Liver (tissue), 3 donors: ENCODE data around the gene DGKD.

Experiments used
- EGR1 ChIP-seq, 2 donors: IDR thresholded peaks; 2 replicates each; pipeline ENCODE4 v1.6.1; 2016 to 2018; ENCODE audit warnings: antibody characterized with exemption in 2 of 2, low read depth in 2 of 2
- JUND ChIP-seq, 2 donors: IDR thresholded peaks; 2 replicates each; pipeline ENCODE4 v1.6.1; 2016; ENCODE audit warnings: antibody characterized with exemption in 2 of 2
- NR2F2 ChIP-seq: IDR thresholded peaks from 2 replicates; pipeline ENCODE4 v1.6.1; 2016; ENCODE audit warnings: antibody characterized with exemption
- RAD21 ChIP-seq, 2 donors: IDR thresholded peaks; 2 replicates each; pipeline ENCODE4 v1.6.1; 2016; ENCODE audit warnings: antibody characterized with exemption in 2 of 2, mild to moderate bottlenecking in 2 of 2
- TAF1 ChIP-seq: conservative IDR thresholded peaks from 2 replicates; pipeline ENCODE4 v1.6.1; 2016; ENCODE audit warnings: antibody characterized with exemption, mild to moderate bottlenecking
- YY1 ChIP-seq: IDR thresholded peaks from 2 replicates; pipeline ENCODE4 v1.6.1; 2016; ENCODE audit warnings: antibody characterized with exemption, mild to moderate bottlenecking
- TF ChIP-seq, protein P1 (sequence below): fragments of 150-350 bp; IDR thresholded peaks from 2 replicates; pipeline ENCODE4 v1.5.1; 2017; ENCODE audit warnings: improper control_type of control experiment, low read depth, low read length; ENCODE audit not compliant: missing input control
- TF ChIP-seq, protein P2 (sequence below): IDR thresholded peaks from 2 replicates; pipeline ENCODE4 v1.6.1; 2016; ENCODE audit warnings: antibody characterized with exemption
- TF ChIP-seq, protein P3 (sequence below): IDR thresholded peaks from 2 replicates; pipeline ENCODE4 v1.6.1; 2016; ENCODE audit warnings: antibody characterized with exemption
- donor health status: healthy.
- donor health status: healthy.

DNA sequence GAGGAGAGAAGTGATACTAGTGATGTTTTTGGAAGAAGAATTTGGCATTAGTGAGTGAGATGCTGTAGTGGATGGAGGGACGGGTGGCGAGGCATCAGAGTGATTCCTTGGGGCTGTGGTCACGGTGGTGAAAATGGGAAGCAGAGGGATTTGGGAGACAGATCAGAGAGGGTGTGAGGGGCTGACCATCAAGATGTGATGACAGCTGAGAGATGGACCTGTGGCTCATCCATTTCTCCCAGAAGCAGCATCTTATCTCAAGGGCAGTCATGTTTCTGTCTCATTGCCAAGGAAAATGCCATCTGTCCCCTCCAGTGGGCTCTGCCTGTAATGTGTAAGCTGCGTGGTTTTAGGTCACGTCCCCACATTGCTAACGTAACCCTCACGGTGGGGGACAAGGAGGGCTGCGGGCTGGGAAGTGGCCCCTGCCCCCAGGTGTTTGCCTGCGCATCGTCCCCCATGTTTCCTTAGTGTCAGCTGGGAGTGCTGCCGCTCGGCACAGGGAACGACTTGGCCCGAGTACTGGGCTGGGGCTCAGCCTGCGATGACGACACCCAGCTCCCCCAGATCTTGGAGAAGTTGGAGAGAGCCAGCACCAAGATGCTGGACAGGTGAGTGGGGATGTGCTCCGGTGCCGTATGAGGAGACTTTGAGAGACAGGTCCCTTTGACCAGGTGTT is 91.0 kb downstream of the DGKD start:
- TF ChIP-seq RAD21 (IDR thresholded peaks at IDR 0.05): no peak
- TF ChIP-seq, protein P1, sequence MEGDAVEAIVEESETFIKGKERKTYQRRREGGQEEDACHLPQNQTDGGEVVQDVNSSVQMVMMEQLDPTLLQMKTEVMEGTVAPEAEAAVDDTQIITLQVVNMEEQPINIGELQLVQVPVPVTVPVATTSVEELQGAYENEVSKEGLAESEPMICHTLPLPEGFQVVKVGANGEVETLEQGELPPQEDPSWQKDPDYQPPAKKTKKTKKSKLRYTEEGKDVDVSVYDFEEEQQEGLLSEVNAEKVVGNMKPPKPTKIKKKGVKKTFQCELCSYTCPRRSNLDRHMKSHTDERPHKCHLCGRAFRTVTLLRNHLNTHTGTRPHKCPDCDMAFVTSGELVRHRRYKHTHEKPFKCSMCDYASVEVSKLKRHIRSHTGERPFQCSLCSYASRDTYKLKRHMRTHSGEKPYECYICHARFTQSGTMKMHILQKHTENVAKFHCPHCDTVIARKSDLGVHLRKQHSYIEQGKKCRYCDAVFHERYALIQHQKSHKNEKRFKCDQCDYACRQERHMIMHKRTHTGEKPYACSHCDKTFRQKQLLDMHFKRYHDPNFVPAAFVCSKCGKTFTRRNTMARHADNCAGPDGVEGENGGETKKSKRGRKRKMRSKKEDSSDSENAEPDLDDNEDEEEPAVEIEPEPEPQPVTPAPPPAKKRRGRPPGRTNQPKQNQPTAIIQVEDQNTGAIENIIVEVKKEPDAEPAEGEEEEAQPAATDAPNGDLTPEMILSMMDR: no peak
- no peak for TF ChIP-seq TAF1
- TF ChIP-seq, protein P2, sequence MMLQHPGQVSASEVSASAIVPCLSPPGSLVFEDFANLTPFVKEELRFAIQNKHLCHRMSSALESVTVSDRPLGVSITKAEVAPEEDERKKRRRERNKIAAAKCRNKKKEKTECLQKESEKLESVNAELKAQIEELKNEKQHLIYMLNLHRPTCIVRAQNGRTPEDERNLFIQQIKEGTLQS: no peak
- no peak for TF ChIP-seq YY1
- TF ChIP-seq EGR1 (IDR thresholded peaks at IDR 0.05; ENCODE audit: low read depth in 2 of 2): no peak
- TF ChIP-seq, protein P3, sequence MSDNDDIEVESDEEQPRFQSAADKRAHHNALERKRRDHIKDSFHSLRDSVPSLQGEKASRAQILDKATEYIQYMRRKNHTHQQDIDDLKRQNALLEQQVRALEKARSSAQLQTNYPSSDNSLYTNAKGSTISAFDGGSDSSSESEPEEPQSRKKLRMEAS: no peak
- no peak for TF ChIP-seq NR2F2
- TF ChIP-seq JUND (IDR thresholded peaks at IDR 0.05): no peak
